HCT116 (cell line): ENCODE data around the gene GABPB1.

Experiments used
- EZH2phosphoT487 ChIP-seq: fragments of 200-600 bp; IDR thresholded peaks from 2 replicates; pipeline ENCODE4 v1.6.1; 2018; ENCODE audit warnings: antibody characterized with exemption, borderline replicate concordance
- POLR2A ChIP-seq: IDR thresholded peaks from 2 replicates; pipeline ENCODE4 v1.7.0; 2011; ENCODE audit warnings: borderline replicate concordance; ENCODE audit not compliant: insufficient read depth, insufficient read length; ENCODE audit errors: extremely low read depth
- POLR2AphosphoS5 ChIP-seq: IDR thresholded peaks from 2 replicates; pipeline ENCODE4 v1.6.1; 2011; ENCODE audit warnings: mild to moderate bottlenecking, low read depth, low read length, moderate library complexity
- RAD21 ChIP-seq: IDR thresholded peaks from 2 replicates; pipeline ENCODE4 v1.6.1; 2012; ENCODE audit warnings: low read depth, mild to moderate bottlenecking
- SIN3A ChIP-seq: IDR thresholded peaks from 2 replicates; pipeline ENCODE4 v1.6.1; 2012; ENCODE audit warnings: low read depth
- TCF7L2 ChIP-seq: IDR thresholded peaks from 2 replicates; pipeline ENCODE4 v1.7.0; 2011; ENCODE audit warnings: borderline replicate concordance, inconsistent platforms; ENCODE audit not compliant: insufficient read depth, insufficient read length; ENCODE audit errors: extremely low read depth
- ZFX ChIP-seq: fragments of 450-650 bp; IDR thresholded peaks from 2 replicates; pipeline ENCODE4 v1.6.1; 2017
- TF ChIP-seq, protein P1 (sequence below): IDR thresholded peaks from 2 replicates; pipeline ENCODE4 v1.6.1; 2012; ENCODE audit warnings: low read depth

DNA sequence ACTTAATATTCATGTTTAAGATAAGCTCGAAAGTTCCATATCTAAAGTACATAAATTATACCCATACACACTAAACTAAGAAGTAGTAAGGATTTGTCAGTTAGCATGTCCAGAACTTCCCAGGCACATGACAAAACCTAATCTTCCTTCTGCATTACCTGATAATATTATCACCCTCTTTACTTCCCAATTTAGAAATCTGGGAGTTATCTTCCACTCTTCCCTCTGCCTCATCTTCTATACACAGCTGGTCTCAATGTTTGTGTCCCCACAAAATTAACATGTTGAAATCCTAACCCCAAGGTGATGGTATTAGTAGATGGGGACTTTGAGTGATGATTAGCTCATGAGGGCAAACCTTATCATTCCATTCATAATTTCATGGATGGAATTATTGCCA, 15.3 kb downstream of the GABPB1 start:
- TF ChIP-seq ZFX = no peak
- no peak for TF ChIP-seq TCF7L2
- TF ChIP-seq POLR2A = no peak
- TF ChIP-seq, protein P1, sequence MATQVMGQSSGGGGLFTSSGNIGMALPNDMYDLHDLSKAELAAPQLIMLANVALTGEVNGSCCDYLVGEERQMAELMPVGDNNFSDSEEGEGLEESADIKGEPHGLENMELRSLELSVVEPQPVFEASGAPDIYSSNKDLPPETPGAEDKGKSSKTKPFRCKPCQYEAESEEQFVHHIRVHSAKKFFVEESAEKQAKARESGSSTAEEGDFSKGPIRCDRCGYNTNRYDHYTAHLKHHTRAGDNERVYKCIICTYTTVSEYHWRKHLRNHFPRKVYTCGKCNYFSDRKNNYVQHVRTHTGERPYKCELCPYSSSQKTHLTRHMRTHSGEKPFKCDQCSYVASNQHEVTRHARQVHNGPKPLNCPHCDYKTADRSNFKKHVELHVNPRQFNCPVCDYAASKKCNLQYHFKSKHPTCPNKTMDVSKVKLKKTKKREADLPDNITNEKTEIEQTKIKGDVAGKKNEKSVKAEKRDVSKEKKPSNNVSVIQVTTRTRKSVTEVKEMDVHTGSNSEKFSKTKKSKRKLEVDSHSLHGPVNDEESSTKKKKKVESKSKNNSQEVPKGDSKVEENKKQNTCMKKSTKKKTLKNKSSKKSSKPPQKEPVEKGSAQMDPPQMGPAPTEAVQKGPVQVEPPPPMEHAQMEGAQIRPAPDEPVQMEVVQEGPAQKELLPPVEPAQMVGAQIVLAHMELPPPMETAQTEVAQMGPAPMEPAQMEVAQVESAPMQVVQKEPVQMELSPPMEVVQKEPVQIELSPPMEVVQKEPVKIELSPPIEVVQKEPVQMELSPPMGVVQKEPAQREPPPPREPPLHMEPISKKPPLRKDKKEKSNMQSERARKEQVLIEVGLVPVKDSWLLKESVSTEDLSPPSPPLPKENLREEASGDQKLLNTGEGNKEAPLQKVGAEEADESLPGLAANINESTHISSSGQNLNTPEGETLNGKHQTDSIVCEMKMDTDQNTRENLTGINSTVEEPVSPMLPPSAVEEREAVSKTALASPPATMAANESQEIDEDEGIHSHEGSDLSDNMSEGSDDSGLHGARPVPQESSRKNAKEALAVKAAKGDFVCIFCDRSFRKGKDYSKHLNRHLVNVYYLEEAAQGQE = no peak
- no peak for TF ChIP-seq POLR2AphosphoS5
- no peak for TF ChIP-seq SIN3A
- TF ChIP-seq EZH2phosphoT487 = no peak
- no peak for TF ChIP-seq RAD21
